ENCODE measurements around the gene PPT1. TPM values are rescaled to one million over a fixed set of nuclear protein-coding genes. Genes with fewer than 3 reads are reported as not detected.
"Not testable (repeated sequence)": the region's sequence is repeated elsewhere in the genome, so short reads cannot be mapped to it uniquely, and the experiment has no call there.

Gene PPT1
- total and polyA plus RNA-seq, 2 of the 4 experiments (the other 2 are of a cell fraction) = 22.7 to 55.4 TPM

DNA sequence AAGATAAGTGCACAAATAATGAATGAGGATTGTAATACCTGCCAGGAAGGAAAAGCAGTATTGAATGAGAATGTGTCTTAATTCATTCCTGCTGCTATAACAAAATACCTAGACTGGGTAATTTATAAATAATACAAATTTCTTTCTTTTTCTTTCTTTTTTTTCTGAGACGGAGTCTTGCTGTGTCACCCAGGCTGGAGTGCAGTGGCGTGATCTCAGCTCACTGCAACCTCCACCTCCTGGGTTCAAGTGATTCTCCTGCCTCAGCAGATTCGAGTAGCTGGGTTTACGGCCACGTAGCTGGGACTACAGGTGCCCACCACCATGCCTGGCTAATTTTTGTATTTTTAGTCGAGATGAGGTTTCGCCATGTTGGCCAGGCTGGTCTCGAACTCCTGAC is 59.8 kb downstream of the PPT1 start:
- ATAC-seq (ENCODE audit: low read depth); intact Hi-C loops (cut with micrococcal nuclease): not testable (repeated sequence)

More for the DNA sequence above, 59.8 kb downstream of the PPT1 start:
- H2BK20ac ChIP-seq (ENCODE audit: low read depth, low read length); BruUV-seq (replicated peaks); H3K27ac ChIP-seq (ENCODE audit: insufficient read depth, low read length); CTCF ChIA-PET; H2BK120ac ChIP-seq (ENCODE audit: low read depth, low read length); H4K91ac ChIP-seq (ENCODE audit: insufficient read depth, low read depth, low read length); H3K23ac ChIP-seq (ENCODE audit: low read depth, low read length); H3K9me1 ChIP-seq (ENCODE audit: insufficient read depth, low read length); H3K56ac ChIP-seq (ENCODE audit: extremely low read depth, insufficient read depth, low read length); H3K9ac ChIP-seq (ENCODE audit: low read depth, low read length); dilution Hi-C loops (cut with HindIII; ENCODE audit: low sequenced_read_pairs, unreplicated experiment); H3K18ac ChIP-seq (ENCODE audit: low read depth, low read length); H3K9me3 ChIP-seq (ENCODE audit: control insufficient read depth, insufficient read depth, low read length); H3K4me2 ChIP-seq (ENCODE audit: low read depth, low read length); H3K27me3 ChIP-seq (ENCODE audit: control insufficient read depth, insufficient read depth, low read length); H3K4me3 ChIP-seq (ENCODE audit: insufficient read depth, low read depth, low read length); H2AK9ac ChIP-seq (replicated peaks; ENCODE audit: low read depth, low read length, poor library complexity); POLR2A ChIA-PET (ENCODE audit: unreplicated experiment); H2AFZ ChIP-seq (replicated peaks; ENCODE audit: low read length, poor library complexity); H3K14ac ChIP-seq (replicated peaks; ENCODE audit: low read depth, low read length); H4K8ac ChIP-seq (ENCODE audit: low read depth in 2 of 2, low read length in 2 of 2); H2BK5ac ChIP-seq (ENCODE audit: low read depth, low read length, poor library complexity, severe bottlenecking); DNase-seq; H2AK5ac ChIP-seq (ENCODE audit: low read depth, low read length); H4K5ac ChIP-seq (ENCODE audit: low read depth, low read length); H3K4me1 ChIP-seq (ENCODE audit: control insufficient read depth, insufficient read depth, low read length); H3K4ac ChIP-seq (ENCODE audit: low read depth, low read length); H3K79me1 ChIP-seq (ENCODE audit: low read depth in 1 of 2, low read length in 2 of 2); H3K36me3 ChIP-seq (ENCODE audit: control insufficient read depth, insufficient read depth, low read length); H2BK15ac ChIP-seq (ENCODE audit: low read depth, low read length): not testable (repeated sequence)
- in situ Hi-C loops (cut with MboI; ENCODE audit: low sequenced_read_pairs) = loop anchor here (10.0 kb wide), 1 partner anchor 222 kb away; no protein-coding TSS in a partner anchor
- WGBS, 2 experiments (ENCODE audit: extremely low coverage in 2 of 2, insufficient read length in 1 of 2) = no CpG with 5 or more reads among the region's 8 CpGs
- H4K20me1 ChIP-seq (ENCODE audit: insufficient read depth, low read length) = peaks cover 13% of the 10 kb centered on the region
